SIG-M5 treated with dmso at 0.1 percent for 504 hours (cell line): Measurements from ENCODE around the gene LAD1.

Experiments used
- DNase-seq: peaks from one replicate; lab custom pipeline; 2025; ENCODE audit not compliant: unreplicated experiment; lab: John Stamatoyannopoulos, UW

Gene LAD1

DNA sequence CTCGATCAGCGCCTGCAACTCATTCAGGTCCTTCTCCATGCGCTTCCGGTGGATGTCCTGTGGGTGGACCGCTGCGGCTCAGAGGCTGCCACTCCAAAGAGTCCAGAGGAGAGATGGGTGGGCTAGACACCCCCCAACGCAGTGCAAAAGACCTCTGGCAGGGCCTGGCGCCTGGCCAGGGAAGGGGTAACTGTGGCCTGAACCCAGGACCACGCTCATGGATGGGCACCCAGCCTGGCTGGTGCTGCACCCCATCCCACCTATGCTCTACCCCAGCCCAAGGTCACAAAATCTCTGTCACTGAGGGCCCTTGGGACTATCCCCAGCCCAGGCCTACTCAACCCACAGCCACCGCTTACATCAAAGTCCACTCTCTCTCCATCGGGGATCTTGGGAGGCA is 33.9 kb downstream of the LAD1 start:
- DNase-seq: no peak

GRCh38 chr1:201364808-201365105 is 34.4 kb downstream of the LAD1 start:
- DNase-seq: no peak

- DNase-seq: no peak
These were observed 35.7 kb downstream of the LAD1 start for GRCh38 chr1:201363467-201363866.

GRCh38 chr1:201362906-201363305 is 36.2 kb downstream of the LAD1 start:
- no peak for DNase-seq

GRCh38 chr1:201361652-201362504 is 37.2 kb downstream of the LAD1 start:
- peak; percentile 21 for DNase-seq

DNA sequence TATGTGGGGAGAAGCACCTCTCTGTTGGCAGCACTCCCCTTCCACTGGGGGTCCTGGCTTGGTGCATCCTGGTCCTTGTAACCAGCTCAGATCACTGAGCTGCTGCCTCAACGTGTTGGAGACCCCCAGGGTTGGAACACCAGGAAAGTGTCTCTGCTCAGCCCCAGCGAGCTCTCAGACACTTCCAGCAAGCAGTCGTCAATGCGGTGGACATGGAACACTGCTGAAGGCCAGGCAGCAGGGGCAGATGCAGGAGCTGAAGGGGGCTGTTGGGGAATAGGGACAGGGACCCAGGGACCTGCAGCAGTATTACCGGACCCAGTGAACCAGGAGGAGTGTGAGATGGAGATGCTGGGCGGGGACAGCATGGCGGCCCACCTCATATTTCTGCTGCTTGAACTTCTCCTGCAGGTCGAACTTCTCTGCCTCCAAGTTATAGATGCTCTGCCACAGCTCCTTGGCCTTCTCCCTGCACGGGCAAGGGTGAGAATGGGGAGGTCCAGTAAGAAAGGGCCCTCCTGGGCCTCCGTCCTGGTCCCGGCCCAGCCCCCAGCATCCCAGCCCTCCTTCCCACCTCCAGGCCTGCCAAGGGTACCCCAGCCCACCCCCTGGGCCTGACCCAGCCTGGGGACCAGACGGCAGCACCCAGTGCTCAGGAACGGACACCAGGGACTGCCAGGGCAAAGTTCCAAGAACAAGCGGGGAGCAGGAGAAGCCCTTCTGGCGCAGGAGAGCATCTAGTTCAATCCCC is 38.0 kb downstream of the LAD1 start:
- no peak for DNase-seq

GRCh38 chr1:201360486-201360885 is 38.6 kb downstream of the LAD1 start:
- DNase-seq: no peak

GRCh38 chr1:201359873-201360210 is 39.3 kb downstream of the LAD1 start:
- no peak for DNase-seq

DNA sequence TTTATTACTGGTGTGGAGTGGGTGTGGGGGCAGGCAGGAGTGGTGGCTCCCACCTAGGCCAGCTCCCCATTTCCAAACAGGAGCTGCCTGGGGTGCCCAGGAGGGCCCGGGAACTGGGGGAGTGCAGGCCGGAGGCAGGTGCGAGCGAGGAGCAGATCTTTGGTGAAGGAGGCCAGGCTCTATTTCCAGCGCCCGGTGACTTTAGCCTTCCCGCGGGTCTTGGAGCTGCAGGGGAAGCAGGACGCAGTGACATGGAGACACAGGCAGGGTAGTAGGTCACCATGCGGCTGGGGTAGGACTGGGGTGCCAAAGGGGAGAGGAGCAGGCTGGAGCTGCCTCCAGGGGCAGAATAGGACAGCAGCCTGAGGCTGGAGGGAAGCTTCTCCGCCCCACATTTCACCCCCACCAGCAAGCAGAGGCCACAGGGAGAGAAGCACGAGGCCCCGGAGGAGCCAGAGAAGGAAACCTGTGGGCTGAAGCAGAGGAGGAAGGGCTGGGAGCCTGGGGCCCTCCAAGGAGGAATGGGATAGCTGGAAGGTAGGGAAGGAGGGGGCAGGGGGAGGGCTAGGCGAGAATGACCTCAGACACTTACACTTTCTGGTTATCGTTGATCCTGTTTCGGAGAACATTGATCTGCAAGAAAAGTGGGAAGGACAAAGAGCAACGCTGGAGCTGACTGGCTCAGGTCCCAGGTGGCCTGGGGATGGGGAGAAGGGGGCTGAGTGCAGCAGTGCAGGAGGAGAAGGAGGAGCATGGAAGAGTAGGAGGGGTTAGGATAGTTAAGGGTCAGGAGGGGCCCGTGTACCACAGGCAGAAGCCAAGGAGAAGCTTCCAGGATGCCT is 39.9 kb downstream of the LAD1 start:
- no peak for DNase-seq

DNA sequence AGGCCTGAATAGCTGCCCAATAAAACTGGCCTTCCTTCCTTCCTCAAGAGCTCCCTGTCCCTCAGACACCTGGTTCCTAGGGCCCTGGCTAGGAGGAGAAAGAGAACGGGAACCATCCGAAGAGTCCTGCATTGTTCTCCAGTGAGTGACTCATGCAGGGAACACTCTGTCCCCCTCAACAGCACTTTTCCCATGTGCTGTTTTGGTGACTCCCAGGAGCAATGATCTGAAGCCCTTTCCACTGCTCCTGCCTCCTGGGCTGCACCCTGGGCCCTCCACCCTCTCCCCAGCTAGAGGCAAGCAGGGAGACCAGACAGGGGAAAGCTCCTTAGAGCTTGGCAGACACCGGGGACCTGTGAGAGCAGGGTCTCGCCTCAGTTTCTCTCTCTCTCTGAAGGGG is 40.5 kb downstream of the LAD1 start:
- no peak for DNase-seq

DNA sequence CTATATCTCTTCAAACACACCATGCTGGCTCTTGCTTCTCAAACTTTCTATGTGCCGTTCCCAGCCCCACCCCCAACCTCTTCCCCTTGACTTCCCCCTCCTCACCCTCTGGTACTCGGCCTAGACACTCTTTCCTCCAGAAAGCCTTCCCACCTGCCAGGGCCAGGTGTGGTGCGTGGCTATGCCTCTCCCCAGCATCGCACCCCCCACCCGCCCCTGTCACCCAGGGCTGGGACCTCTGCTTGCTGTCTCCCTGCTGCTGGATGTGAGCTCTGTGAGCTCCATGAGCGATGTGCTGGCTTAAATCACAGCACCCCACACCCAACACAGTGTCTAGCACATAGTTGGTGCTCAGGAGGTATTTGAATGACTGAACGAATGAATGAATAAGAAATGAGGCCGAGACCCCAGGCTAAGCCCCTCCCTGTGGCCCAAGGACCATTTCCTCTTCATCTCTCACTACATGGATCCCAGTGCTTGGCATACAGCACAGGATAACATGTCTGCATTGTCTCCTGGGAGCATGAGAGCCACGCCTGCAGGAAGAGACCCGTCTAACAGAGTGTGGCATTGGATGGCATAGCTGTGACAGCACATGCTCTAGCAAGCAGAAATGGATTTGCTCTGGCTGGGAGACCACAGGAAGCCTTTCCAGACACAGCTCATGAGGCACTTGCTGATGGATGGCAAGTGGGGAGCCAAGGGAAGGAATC is 41.3 kb downstream of the LAD1 start:
- DNase-seq: no peak

DNA sequence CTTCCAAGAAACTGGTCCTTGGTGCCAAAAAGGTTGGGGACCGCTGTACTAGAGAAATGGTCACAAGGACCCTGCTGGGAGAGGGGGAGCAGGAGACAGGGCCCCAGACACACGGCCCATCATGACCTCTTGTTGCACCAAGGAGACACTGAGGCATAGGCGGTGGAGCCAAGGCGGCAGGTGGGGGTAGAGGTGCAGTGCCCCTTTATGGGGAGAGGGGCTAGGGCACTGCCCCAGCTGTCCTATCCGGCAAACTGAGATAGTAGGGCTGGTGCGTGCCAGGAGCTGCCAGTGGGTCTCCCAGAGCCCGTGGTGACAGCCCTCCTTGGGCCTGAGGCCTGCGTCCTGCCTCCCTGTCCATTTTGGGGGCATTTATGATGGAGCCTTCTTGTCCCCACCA is 41.9 kb downstream of the LAD1 start:
- no peak for DNase-seq

DNA sequence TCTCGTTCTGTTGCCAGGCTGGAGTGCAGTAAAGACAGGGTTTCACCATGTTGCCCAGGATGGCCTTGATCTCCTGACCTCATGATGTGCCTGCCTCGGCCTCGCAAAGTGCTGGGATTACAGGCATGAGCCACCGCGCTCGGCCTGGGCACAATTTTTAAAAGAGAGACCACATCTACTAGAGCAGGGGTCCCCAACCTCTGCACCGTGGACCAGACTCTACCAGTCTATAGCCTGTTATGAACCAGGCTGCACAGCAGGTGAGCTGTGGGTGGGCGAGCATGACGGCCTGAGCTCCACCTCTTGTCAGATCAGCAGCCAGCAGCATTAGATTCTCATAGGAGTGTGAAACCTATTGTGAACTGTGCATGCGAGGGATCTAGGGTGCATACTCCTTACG is 42.4 kb downstream of the LAD1 start:
- DNase-seq: no peak

GRCh38 chr1:201356236-201356635 is 42.9 kb downstream of the LAD1 start:
- no peak for DNase-seq

DNA sequence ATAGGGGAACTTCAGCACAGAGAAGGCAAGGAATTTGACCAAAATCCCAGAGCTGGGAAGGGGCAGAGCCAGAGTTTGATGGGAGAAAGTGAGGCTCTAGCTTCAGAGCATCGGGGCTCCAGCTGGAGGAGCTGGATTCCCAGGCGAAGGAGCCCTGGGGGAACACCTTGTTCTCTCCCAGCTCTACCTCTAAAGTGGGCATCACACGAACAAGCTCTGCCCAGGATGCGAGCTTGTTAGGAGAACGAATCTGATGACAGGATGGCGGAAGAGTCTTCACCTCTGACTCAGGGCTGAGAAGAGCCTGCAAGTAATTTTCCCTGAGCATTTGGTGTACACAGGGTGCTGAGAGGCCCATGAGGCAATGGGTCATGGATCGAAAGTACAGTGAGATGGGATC is 43.7 kb downstream of the LAD1 start:
- no peak for DNase-seq

DNA sequence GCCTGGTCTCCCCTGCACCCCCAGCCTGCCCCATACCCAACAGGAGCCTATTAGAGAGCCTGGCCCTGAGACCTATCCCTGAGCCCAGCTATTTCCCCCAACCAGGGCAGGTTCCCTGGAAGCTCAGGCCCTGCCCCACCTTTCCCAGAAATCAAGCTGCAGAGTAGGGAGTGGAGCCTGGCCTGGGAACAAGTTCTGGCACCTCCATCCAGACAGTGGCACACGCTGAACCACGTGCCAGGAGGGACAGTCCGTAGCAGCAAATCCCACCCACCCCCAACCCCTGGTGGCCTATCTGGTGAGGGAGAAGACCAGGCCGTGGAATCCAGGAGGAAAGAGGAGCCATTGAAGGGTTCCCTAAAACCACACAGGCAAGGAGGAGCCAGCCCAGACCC is 44.2 kb downstream of the LAD1 start:
- DNase-seq: no peak

DNA sequence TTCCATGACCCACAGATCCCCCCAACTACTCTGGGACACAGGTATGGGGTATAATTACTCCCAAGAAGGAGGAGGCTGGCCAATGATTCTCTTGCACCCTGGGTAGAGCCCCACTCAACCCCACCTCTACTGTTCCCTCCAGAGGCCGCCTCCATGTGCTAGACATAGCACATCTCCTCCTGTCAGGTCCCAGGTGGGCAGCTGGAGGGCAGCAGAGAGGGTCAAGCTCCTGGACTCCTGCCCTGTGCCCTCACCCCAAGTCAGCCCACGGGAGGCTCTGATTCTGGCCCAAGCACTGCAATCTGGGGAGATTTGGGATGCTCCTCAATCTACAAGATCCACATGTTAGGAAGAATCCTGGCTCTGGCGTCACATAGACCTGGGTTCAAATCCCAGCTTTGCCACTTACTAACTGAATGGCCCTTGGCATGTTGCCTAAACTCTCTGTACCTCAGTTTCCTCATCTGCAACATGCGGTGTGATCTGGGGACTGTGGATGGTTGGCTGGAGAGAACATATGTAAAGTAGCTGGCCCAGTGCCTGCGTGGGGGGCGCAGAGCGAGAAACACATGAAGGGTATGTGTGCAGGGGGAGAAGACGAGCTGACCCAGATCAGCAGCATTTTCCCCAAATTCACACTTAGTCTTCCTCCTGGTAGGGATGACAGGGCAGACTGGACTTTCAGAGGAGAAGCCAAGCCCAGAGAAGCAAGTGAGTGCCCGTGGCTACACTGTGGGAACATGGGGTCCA is 44.8 kb downstream of the LAD1 start:
- no peak for DNase-seq

- DNase-seq: no peak
These were observed 45.8 kb downstream of the LAD1 start for GRCh38 chr1:201353186-201353940.

DNA sequence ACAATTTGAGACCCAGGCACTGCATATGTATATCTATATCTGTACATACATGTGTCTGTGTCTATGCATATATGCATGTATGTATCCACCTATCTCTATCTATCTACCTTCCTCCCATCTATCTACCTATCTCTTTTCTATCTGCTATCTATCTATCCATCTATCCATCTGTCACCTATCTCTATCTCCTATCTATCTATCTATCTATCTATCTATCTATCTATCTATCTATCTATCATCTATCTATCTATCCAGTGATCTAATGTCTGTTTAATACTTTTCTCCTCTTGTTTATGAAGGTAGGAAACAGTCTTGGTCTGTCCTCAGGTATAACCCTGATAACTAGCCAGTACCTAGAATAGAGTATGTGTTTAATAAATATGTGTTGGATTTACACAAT is 47.5 kb downstream of the LAD1 start:
- no peak for DNase-seq

DNA sequence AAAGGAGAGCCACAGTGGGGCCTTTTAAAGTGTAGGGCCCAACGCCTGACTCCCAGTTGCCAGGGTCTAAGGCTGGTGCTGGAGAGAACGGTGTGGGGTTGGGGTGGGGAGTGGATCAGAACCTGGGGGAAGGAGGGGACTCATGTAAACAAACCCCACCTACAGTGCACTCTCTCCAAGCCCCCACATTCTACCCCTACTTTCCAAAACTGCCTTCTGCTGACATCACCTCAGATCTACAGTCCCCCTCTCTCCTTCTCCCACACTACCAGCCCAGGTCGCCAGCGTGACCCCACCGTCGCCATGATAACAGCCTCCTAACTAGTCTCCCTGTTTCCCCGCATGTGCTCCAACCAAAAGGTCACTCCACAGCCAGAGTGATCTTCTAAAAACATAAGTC is 48.2 kb downstream of the LAD1 start:
- DNase-seq: no peak
